HEK293T (cell line): ENCODE results near the gene ZNF385B.

Experiments
- CTBP1 ChIP-seq: fragments of 450-650 bp; IDR thresholded peaks from 2 replicates; pipeline ENCODE4 v1.6.1; 2016; ENCODE audit warnings: borderline replicate concordance
- SUZ12 ChIP-seq: fragments of 450-650 bp; IDR thresholded peaks from 2 replicates; pipeline ENCODE4 v1.6.1; 2016; ENCODE audit warnings: mild to moderate bottlenecking
- ZNF384 ChIP-seq: fragments of 450-650 bp; IDR thresholded peaks from 2 replicates; pipeline ENCODE4 v1.6.1; 2016

DNA sequence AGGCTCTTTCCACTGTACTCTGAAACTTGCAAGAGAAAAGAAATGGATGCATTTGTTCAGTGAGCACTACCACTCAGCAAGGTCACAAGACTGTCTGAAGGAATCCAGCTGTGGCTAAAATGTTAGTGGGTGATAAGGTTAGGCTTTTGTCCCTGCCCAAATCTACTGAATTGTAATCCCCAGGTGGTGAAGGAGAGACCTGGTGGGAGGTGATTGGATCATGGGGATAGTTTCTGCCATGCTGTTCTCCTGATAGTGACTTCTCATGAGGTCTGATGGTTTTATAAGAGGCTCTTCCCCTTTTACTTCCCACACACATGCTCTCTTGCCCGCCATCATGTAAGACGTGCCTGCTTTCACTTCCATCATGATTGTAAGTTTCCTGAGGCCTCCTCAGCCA lies 68.2 kb downstream of the ZNF385B start:
- TF ChIP-seq SUZ12 (no peak), ZNF384 (no peak), CTBP1 (no peak)
